WTC11 (cell line): ENCODE results near the gene STRN3. TPM values are rescaled to one million over a fixed set of nuclear protein-coding genes. Genes with fewer than 3 reads are reported as not detected.

Source experiments
- ATAC-seq: fragments of 200-7000 bp; cut with Tn5 transposase; 2 replicates; pipeline ENCODE4 v1.10.0; 2021; ENCODE audit warnings: mild to moderate bottlenecking, moderate library complexity
- CTCF ChIA-PET: fragments of 300-600 bp; sonication (Branson Sonifier 250); formaldehyde crosslinking; loops from one replicate; lab custom pipeline; 2021; ENCODE audit warnings: antibody characterized with exemption; lab: Charles Lee
- POLR2A ChIA-PET: fragments of 350-600 bp; sonication (Branson Sonifier 250); formaldehyde crosslinking; loops from one replicate; lab custom pipeline; 2021; ENCODE audit warnings: antibody characterized with exemption; lab: Charles Lee
- DNase-seq: peaks from one replicate; pipeline ENCODE4 v3.0.0; 2021; ENCODE audit warnings: low spot score
- H3K27ac Mint-ChIP-seq: 2 replicates; pipeline ENCODE4 v1.8.0; 2021; ENCODE audit warnings: mixed read lengths
- H3K27me3 Mint-ChIP-seq: 2 replicates; pipeline ENCODE4 v1.8.0; 2021; ENCODE audit warnings: low read depth, mild to moderate bottlenecking, moderate library complexity, mixed read lengths
- H3K36me3 Mint-ChIP-seq: 2 replicates; pipeline ENCODE4 v1.8.0; 2021; ENCODE audit warnings: mixed read lengths
- H3K4me1 Mint-ChIP-seq: 2 replicates; pipeline ENCODE4 v1.8.0; 2022; ENCODE audit warnings: mixed read lengths
- H3K4me3 Mint-ChIP-seq: 2 replicates; pipeline ENCODE4 v1.8.0; 2021; ENCODE audit warnings: mild to moderate bottlenecking, moderate library complexity, mixed read lengths
- H3K9me3 Mint-ChIP-seq: 2 replicates; pipeline ENCODE4 v1.8.0; 2021; ENCODE audit warnings: mixed read lengths
- CDX4 ChIP-seq: fragments of 250-450 bp; sonication (Bioruptor Pico); IDR thresholded peaks from 2 replicates; pipeline ENCODE4 v1.9.0; 2021; ENCODE audit warnings: moderate library complexity, mild to moderate bottlenecking, inconsistent platforms, borderline replicate concordance
- ETV6 ChIP-seq: sonication (generic); formaldehyde crosslinking; IDR thresholded peaks from 2 replicates; pipeline ENCODE4 v1.8.1; 2022; ENCODE audit warnings: mild to moderate bottlenecking, missing genetic modification reagents
- HMGA2 ChIP-seq: fragments of 250-450 bp; sonication (Bioruptor Pico); IDR thresholded peaks from 2 replicates; pipeline ENCODE4 v1.4.0; 2021; ENCODE audit warnings: mild to moderate bottlenecking, moderate library complexity
- JUN ChIP-seq: sonication (generic); formaldehyde crosslinking; IDR thresholded peaks from 2 replicates; pipeline ENCODE4 v1.8.0; 2023; ENCODE audit warnings: mild to moderate bottlenecking, missing genetic modification reagents
- KAT7 ChIP-seq: sonication (generic); formaldehyde crosslinking; IDR thresholded peaks from 2 replicates; pipeline ENCODE4 v1.8.1; 2023; ENCODE audit warnings: missing genetic modification reagents, mild to moderate bottlenecking, borderline replicate concordance
- NR1H2 ChIP-seq: sonication (generic); formaldehyde crosslinking; IDR thresholded peaks from 2 replicates; pipeline ENCODE4 v1.9.0; 2021; ENCODE audit warnings: mild to moderate bottlenecking, moderate library complexity, missing genetic modification reagents
- OVOL2 ChIP-seq: fragments of 250-450 bp; sonication (Bioruptor Pico); IDR thresholded peaks from 2 replicates; pipeline ENCODE4 v1.9.0; 2021; ENCODE audit warnings: mild to moderate bottlenecking, borderline replicate concordance
- PRDM15 ChIP-seq: sonication (generic); formaldehyde crosslinking; IDR thresholded peaks from 2 replicates; pipeline ENCODE4 v1.8.0; 2022; ENCODE audit warnings: missing genetic modification reagents
- PREB ChIP-seq: sonication (generic); formaldehyde crosslinking; IDR thresholded peaks from 2 replicates; pipeline ENCODE4 v1.8.1; 2022; ENCODE audit warnings: mild to moderate bottlenecking, missing genetic modification reagents, moderate library complexity, borderline replicate concordance
- SP1 ChIP-seq: sonication (generic); formaldehyde crosslinking; conservative IDR thresholded peaks from 2 replicates; pipeline ENCODE4 v1.8.1; 2022; ENCODE audit warnings: missing genetic modification reagents
- TP53 ChIP-seq: sonication (generic); formaldehyde crosslinking; IDR thresholded peaks from 2 replicates; pipeline ENCODE4 v1.8.1; 2023; ENCODE audit warnings: mild to moderate bottlenecking, missing genetic modification reagents
- USF1 ChIP-seq: sonication (generic); formaldehyde crosslinking; IDR thresholded peaks from 2 replicates; pipeline ENCODE4 v1.8.0; 2022; ENCODE audit warnings: mild to moderate bottlenecking, missing genetic modification reagents
- ZNF121 ChIP-seq: sonication (generic); formaldehyde crosslinking; IDR thresholded peaks from 2 replicates; pipeline ENCODE4 v1.8.0; 2023; ENCODE audit warnings: missing genetic modification reagents
- ZNF219 ChIP-seq: sonication (generic); formaldehyde crosslinking; IDR thresholded peaks from 2 replicates; pipeline ENCODE4 v1.8.0; 2023; ENCODE audit warnings: missing genetic modification reagents, mild to moderate bottlenecking, borderline replicate concordance
- ZNF416 ChIP-seq: fragments of 250-450 bp; sonication (Bioruptor Pico); IDR thresholded peaks from 2 replicates; pipeline ENCODE4 v1.9.0; 2021; ENCODE audit warnings: mild to moderate bottlenecking, inconsistent platforms
- ZNF671 ChIP-seq: fragments of 250-450 bp; sonication (Bioruptor Pico); IDR thresholded peaks from 2 replicates; pipeline ENCODE4 v1.8.0; 2021; ENCODE audit warnings: mild to moderate bottlenecking
- total RNA-seq: library from RNA; stranded (reverse); gene quantifications from 3 replicates; pipeline ENCODE4 v1.2.3, GENCODE V29; 2021
- TF ChIP-seq, protein P1 (sequence below): sonication (generic); formaldehyde crosslinking; IDR thresholded peaks from 2 replicates; pipeline ENCODE4 v1.8.1; 2023; ENCODE audit warnings: mild to moderate bottlenecking, missing genetic modification reagents
- TF ChIP-seq, protein P2 (sequence below): fragments of 250-450 bp; sonication (Bioruptor Pico); IDR thresholded peaks from 2 replicates; pipeline ENCODE4 v1.9.0; 2021; ENCODE audit warnings: mild to moderate bottlenecking, borderline replicate concordance
- TF ChIP-seq, protein P3 (sequence below): sonication (generic); formaldehyde crosslinking; IDR thresholded peaks from 2 replicates; pipeline ENCODE4 v1.8.1; 2023; ENCODE audit warnings: mild to moderate bottlenecking, missing genetic modification reagents, borderline replicate concordance

STRN3 gene
- total RNA-seq, 1 experiment from 2014 or later: 37.1 TPM

DNA sequence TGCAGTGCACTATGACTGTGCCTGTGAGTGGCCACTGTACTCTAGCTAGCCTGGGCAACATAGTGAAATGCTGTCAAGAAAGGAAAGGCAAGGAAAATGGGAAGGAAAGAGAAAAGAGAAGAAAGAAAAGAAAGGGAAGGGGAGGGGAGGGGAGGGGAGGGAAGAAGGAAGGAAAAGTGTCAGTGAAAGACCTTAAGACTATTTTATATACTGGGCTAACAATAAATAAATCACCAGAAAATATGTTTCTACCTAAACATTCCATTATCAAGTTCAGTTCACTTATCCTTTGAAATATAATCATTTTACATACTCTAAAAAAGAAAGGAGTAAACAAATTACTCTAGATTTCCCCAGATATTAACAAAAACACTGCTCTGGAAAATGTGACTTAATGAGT is 129.7 kb downstream of the STRN3 start:
- POLR2A ChIA-PET: no interaction called here
- no peaks in the 10 kb centered on the region for H3K27me3 Mint-ChIP-seq
- no peak overlapping the region for H3K4me3 Mint-ChIP-seq
- DNase-seq (no peak), ATAC-seq (no peak)
- H3K9me3 Mint-ChIP-seq: no peaks in the 10 kb centered on the region
- peaks cover 13% of the 10 kb centered on the region for H3K36me3 Mint-ChIP-seq
- TF ChIP-seq SP1 (CRISPR knock-in tag) (no peak), ZNF416 (CRISPR knock-in tag) (no peak), HMGA2 (no peak), ZNF671 (CRISPR knock-in tag) (no peak), KAT7 (no peak), NR1H2 (CRISPR knock-in tag) (no peak), PREB (CRISPR knock-in tag) (no peak), JUN (CRISPR knock-in tag) (no peak)
- TF ChIP-seq, protein P1, sequence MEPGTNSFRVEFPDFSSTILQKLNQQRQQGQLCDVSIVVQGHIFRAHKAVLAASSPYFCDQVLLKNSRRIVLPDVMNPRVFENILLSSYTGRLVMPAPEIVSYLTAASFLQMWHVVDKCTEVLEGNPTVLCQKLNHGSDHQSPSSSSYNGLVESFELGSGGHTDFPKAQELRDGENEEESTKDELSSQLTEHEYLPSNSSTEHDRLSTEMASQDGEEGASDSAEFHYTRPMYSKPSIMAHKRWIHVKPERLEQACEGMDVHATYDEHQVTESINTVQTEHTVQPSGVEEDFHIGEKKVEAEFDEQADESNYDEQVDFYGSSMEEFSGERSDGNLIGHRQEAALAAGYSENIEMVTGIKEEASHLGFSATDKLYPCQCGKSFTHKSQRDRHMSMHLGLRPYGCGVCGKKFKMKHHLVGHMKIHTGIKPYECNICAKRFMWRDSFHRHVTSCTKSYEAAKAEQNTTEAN: no peak
- TF ChIP-seq, all 79 proteins: peak for 0
- Mint-ChIP-seq H3K27ac (peak overlapping the region; percentile 84; the same call in 1 of the 2 replicates), H3K4me1 (no peaks in the 10 kb centered on the region)
- CTCF ChIA-PET: interaction anchor here (0.6 kb wide), 1 partner anchor 237 kb away, joined by 4 read pairs; no protein-coding TSS in a partner anchor

DNA sequence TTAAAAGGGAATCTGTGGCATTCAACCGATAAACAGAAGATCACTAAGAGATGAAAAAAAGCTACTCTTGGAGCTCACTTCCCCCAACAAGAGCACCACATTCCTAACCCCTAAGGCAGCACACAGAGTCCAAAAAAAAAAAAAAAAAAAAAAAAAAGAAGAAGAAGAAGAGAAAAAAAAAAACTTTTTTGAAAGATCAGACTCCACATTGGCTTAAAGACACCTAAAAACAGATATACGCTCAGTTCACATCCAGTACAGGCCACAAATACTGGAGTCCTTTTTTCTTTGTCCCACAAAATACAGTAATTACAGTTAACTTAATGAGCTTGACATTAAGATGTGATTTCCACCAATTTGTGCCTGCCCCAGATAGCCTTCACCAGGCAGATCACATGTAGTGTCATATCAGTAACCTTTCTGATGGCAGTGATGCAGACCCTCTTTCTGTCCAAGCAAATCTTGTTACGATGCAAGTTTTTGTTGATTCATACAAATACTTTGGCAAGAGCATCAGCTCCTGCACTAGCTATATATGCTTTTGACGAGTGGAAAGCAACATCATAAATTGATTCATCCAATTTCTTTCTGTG is 131.2 kb downstream of the STRN3 start:
- no peaks in the 10 kb centered on the region for H3K4me1 Mint-ChIP-seq
- ATAC-seq (no peak), DNase-seq (no peak)
- no peak overlapping the region for H3K4me3 Mint-ChIP-seq
- no peaks in the 10 kb centered on the region for H3K9me3 Mint-ChIP-seq
- CTCF ChIA-PET: interaction anchor here (0.6 kb wide), 1 partner anchor 335 kb away, joined by 3 read pairs; no protein-coding TSS in a partner anchor
- H3K27ac Mint-ChIP-seq: peak overlapping the region; percentile 29; the same call in 1 of the 2 replicates
- H3K36me3 Mint-ChIP-seq: peaks cover 13% of the 10 kb centered on the region
- POLR2A ChIA-PET: no interaction called here
- no peaks in the 10 kb centered on the region for H3K27me3 Mint-ChIP-seq
- TF ChIP-seq HMGA2 (no peak), ETV6 (CRISPR knock-in tag) (no peak), USF1 (CRISPR knock-in tag) (no peak), PRDM15 (CRISPR knock-in tag) (no peak), OVOL2 (CRISPR knock-in tag) (no peak), CDX4 (no peak), ZNF219 (no peak), ZNF121 (CRISPR knock-in tag) (no peak), TP53 (CRISPR knock-in tag) (no peak)
- TF ChIP-seq, protein P2, sequence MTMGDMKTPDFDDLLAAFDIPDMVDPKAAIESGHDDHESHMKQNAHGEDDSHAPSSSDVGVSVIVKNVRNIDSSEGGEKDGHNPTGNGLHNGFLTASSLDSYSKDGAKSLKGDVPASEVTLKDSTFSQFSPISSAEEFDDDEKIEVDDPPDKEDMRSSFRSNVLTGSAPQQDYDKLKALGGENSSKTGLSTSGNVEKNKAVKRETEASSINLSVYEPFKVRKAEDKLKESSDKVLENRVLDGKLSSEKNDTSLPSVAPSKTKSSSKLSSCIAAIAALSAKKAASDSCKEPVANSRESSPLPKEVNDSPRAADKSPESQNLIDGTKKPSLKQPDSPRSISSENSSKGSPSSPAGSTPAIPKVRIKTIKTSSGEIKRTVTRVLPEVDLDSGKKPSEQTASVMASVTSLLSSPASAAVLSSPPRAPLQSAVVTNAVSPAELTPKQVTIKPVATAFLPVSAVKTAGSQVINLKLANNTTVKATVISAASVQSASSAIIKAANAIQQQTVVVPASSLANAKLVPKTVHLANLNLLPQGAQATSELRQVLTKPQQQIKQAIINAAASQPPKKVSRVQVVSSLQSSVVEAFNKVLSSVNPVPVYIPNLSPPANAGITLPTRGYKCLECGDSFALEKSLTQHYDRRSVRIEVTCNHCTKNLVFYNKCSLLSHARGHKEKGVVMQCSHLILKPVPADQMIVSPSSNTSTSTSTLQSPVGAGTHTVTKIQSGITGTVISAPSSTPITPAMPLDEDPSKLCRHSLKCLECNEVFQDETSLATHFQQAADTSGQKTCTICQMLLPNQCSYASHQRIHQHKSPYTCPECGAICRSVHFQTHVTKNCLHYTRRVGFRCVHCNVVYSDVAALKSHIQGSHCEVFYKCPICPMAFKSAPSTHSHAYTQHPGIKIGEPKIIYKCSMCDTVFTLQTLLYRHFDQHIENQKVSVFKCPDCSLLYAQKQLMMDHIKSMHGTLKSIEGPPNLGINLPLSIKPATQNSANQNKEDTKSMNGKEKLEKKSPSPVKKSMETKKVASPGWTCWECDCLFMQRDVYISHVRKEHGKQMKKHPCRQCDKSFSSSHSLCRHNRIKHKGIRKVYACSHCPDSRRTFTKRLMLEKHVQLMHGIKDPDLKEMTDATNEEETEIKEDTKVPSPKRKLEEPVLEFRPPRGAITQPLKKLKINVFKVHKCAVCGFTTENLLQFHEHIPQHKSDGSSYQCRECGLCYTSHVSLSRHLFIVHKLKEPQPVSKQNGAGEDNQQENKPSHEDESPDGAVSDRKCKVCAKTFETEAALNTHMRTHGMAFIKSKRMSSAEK (CRISPR knock-in tag): no peak
- TF ChIP-seq, protein P3, sequence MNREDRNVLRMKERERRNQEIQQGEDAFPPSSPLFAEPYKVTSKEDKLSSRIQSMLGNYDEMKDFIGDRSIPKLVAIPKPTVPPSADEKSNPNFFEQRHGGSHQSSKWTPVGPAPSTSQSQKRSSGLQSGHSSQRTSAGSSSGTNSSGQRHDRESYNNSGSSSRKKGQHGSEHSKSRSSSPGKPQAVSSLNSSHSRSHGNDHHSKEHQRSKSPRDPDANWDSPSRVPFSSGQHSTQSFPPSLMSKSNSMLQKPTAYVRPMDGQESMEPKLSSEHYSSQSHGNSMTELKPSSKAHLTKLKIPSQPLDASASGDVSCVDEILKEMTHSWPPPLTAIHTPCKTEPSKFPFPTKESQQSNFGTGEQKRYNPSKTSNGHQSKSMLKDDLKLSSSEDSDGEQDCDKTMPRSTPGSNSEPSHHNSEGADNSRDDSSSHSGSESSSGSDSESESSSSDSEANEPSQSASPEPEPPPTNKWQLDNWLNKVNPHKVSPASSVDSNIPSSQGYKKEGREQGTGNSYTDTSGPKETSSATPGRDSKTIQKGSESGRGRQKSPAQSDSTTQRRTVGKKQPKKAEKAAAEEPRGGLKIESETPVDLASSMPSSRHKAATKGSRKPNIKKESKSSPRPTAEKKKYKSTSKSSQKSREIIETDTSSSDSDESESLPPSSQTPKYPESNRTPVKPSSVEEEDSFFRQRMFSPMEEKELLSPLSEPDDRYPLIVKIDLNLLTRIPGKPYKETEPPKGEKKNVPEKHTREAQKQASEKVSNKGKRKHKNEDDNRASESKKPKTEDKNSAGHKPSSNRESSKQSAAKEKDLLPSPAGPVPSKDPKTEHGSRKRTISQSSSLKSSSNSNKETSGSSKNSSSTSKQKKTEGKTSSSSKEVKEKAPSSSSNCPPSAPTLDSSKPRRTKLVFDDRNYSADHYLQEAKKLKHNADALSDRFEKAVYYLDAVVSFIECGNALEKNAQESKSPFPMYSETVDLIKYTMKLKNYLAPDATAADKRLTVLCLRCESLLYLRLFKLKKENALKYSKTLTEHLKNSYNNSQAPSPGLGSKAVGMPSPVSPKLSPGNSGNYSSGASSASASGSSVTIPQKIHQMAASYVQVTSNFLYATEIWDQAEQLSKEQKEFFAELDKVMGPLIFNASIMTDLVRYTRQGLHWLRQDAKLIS (CRISPR knock-in tag): no peak
